GM18498 (cell line): Measurements from ENCODE around the gene PAFAH1B2.
A peak's percentile ranks its signal among the peaks of the same experiment; 100 is the strongest.

Experiments
- ATAC-seq: cut with Tn5 transposase; IDR thresholded peaks from one replicate; pipeline ENCODE4 v1.9.1; 2021; ENCODE audit warnings: mild to moderate bottlenecking, moderate library complexity; ENCODE audit not compliant: unreplicated experiment

Gene PAFAH1B2

DNA sequence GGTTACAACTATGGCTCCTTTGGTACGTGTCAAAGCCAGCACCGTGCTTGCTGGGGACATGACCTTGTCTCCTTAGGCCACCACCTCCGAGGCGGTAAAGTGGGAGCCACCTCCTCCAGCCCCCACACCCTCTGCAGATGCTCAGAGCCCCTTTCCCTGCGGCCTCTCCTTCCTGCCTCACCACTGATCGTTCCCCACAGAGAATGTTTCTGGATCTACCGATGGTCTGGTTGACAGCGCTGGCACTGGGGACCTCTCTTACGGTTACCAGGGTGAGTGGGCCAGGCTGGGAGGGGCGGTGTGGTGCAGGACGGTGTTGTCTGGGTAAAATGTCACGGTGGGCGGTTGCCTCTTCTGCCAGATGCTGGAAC is 43.3 kb downstream of the PAFAH1B2 start:
- ATAC-seq = no peak

DNA sequence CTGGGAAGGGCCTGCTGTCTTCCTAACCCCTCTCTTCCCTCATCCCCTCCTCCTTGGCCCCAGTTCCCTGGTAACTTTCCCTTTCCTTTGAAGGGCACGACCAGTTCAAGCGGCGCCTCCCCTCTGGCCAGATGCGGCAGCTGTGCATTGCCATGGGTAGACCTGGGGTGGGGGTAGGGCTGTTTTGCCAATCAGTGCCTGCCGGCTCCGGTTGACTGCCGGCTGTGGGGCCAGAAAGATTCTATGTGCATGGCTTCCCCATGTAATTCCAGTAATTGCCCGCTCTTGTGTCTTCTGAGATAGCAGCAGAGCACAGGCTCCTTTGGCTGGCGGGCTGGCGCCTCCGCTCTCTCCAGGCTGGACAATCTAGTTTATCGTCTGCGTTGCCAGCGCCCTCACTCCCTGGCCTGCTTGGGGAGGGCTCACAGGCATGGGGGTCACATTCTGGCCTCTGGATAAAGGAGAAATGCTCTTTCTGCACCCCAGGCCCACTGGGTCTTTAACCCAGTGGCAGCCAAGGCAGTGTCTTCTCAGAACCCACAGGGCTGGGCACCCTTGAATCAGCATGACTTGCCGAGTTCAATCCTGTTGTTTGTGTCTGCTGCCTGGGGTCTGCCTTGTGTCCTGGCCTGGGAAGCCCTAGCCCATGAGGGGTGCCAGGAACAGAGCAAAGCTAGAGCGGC is 43.9 kb downstream of the PAFAH1B2 start:
- ATAC-seq = no peak

DNA sequence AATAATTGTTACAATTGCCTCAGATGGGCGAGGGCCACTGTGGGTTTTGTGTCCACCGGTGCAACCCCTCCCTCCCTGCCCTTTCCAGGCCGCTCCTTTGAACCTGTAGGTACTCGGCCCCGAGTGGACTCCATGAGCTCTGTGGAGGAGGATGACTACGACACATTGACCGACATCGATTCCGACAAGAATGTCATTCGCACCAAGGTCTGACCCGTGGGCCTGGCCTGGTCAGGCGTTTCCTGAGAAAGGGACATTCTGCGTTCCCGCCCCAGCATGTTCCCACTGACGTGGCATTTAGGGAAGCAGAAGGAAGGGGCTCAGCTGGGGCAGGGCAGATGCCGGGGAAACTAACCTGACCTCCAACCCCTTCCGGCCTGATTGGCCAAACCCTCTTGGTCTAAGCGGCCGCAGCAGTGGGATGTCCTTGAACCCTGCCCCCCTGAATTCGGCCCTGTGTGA is 44.6 kb downstream of the PAFAH1B2 start:
- ATAC-seq = no peak

DNA sequence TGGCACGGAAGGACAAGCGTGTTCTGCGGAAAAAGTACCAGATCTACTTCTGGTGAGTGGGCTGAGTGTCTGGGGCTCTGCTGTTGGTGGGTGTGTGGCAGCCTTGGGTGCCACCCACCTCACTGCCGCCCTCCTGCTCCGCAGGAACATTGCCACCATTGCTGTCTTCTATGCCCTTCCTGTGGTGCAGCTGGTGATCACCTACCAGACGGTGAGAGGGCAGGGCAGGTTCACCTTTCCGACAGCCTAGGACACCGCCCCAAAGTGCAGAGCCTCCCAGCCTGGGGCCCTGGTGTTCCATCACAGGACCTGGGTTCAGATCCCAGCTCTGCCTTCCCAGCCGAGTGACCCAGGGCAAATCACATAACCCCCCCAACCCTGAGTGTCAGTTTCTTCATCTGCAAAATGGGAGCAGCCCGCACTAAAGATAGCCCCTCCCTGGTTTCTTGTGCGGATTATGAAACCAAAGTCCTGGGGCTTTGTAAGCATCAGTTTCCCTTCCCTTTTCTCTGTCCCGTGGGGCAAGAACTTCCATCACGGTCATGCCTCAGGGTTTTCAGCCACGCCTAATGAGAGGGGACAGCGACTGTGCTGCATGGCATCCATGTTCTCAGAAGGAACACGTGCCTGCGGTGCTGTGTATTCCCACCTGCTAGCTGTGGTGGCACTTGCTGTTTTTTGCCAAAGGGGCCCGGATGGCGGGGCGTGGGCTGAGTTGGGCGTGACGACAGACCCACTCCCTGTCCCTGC is 45.3 kb downstream of the PAFAH1B2 start:
- peak; percentile 56 for ATAC-seq

- ATAC-seq = no peak
These were observed 46.0 kb downstream of the PAFAH1B2 start for GRCh38 chr11:117189941-117190544.

- no peak for ATAC-seq
These were observed 47.8 kb downstream of the PAFAH1B2 start for GRCh38 chr11:117191680-117192400.

GRCh38 chr11:117192401-117192875 is 48.4 kb downstream of the PAFAH1B2 start:
- no peak for ATAC-seq

GRCh38 chr11:117193130-117194020 is 49.3 kb downstream of the PAFAH1B2 start:
- no peak for ATAC-seq

DNA sequence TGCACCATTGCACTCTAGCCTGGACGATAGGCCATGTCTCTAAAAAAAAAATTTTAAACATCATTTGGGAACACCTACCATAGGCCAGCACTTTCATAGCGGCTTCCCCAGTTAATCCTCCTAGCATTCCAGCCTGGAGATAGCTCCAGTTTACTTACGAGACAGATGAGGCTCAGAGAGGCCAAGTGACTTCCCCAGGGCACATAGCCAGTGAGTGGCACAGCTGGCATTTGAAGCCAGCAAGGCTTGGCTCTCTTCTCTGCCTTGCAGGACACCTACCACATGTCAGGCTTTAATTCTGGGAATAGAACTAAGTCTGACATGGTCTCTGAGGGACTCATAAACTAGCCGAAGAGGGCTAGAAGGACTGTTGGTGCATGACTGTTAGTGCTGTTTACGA is 50.2 kb downstream of the PAFAH1B2 start:
- no peak for ATAC-seq

GRCh38 chr11:117195258-117195657 is 51.2 kb downstream of the PAFAH1B2 start:
- ATAC-seq = no peak

GRCh38 chr11:117195761-117196160 is 51.7 kb downstream of the PAFAH1B2 start:
- ATAC-seq = no peak

- ATAC-seq = no peak
These were observed 52.9 kb downstream of the PAFAH1B2 start for GRCh38 chr11:117197006-117197405.

GRCh38 chr11:117197516-117198456 is 53.7 kb downstream of the PAFAH1B2 start:
- ATAC-seq = no peak

DNA sequence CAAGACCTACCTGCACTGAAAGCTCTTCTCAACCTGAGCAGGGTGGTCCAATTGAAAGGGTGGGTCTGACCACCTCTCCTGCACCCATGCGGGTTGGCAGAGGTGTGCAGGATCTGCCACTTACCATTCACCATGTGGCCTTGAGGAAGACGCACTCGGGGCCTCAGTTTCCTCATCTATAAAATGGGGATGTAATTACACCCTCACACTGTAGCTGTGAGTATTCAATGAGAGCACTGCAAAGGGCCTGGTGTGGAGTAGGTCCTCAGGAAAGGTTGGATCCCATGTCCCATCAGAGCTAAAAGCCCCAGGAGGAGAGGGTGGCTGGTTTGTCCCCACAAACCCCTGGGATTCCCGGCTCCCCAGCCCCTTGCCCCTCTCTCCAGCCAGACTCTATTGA is 54.5 kb downstream of the PAFAH1B2 start:
- ATAC-seq = no peak

DNA sequence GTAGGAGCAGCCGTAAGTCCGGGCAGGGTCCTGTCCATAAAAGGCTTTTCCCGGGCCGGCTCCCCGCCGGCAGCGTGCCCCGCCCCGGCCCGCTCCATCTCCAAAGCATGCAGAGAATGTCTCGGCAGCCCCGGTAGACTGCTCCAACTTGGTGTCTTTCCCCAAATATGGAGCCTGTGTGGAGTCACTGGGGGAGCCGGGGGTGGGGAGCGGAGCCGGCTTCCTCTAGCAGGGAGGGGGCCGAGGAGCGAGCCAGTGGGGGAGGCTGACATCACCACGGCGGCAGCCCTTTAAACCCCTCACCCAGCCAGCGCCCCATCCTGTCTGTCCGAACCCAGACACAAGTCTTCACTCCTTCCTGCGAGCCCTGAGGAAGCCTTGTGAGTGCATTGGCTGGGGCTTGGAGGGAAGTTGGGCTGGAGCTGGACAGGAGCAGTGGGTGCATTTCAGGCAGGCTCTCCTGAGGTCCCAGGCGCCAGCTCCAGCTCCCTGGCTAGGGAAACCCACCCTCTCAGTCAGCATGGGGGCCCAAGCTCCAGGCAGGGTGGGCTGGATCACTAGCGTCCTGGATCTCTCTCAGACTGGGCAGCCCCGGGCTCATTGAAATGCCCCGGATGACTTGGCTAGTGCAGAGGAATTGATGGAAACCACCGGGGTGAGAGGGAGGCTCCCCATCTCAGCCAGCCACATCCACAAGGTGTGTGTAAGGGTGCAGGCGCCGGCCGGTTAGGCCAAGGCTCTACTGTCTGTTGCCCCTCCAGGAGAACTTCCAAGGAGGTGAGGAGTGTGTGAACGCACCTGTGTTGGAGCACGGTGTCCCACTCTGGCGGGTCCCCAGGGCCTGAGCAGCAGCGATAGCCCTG is 55.2 kb downstream of the PAFAH1B2 start, which contains the start of gene TAGLN:
Gene TAGLN (plus strand): TSS at position 318 of the 863 bp plus-strand sequence. CDS start 3,644 bp downstream, outside the sequence.
- no peak for ATAC-seq

- no peak for ATAC-seq
These were observed 56.1 kb downstream of the PAFAH1B2 start for GRCh38 chr11:117199916-117200812.
